GM12878 (cell line): ENCODE data around the gene TOMM20. TPM values are rescaled to one million over a fixed set of nuclear protein-coding genes. Genes with fewer than 3 reads are reported as not detected.
A peak's percentile ranks its signal among the peaks of the same experiment; 100 is the strongest.

ENCODE experiments used
- ATAC-seq: fragments of 200-7000 bp; cut with Tn5 transposase; 3 replicates; pipeline ENCODE4 v1.9.1; 2020; ENCODE audit warnings: mild to moderate bottlenecking, moderate library complexity
- BruUV-seq: library from RNA; stranded (reverse); fragments of 400-500 nt; replicated peaks from 2 replicates; lab custom pipeline; 2021; lab: Mats Ljungman, UMichigan
- CTCF ChIA-PET: fragments of 300-600 bp; sonication (Branson Sonifier 250); formaldehyde crosslinking; extraction: SDS; loops from one replicate; lab custom pipeline; 2021; ENCODE audit warnings: inconsistent platforms; lab: Yijun Ruan, JAX
- POLR2A ChIA-PET: fragments of 350-600 bp; formaldehyde crosslinking; extraction: SDS; loops from one replicate; lab custom pipeline; 2021; ENCODE audit warnings: inconsistent platforms; lab: Charles Lee
- RAD21 ChIA-PET: fragments of 300-600 bp; sonication (Branson Sonifier 250); formaldehyde crosslinking; loops from one replicate; lab custom pipeline; 2023; ENCODE audit warnings: antibody characterized with exemption; ENCODE audit not compliant: unreplicated experiment; lab: Charles Lee
- SMC1A ChIA-PET: fragments of 300-600 bp; sonication (Branson Sonifier 250); formaldehyde crosslinking; loops from one replicate; lab custom pipeline; 2023; ENCODE audit not compliant: unreplicated experiment, uncharacterized antibody; lab: Charles Lee
- DNase-seq: peaks from one replicate; pipeline ENCODE4 v3.0.0-alpha.2; 2011; ENCODE audit warnings: low read depth, low spot score
- FAIRE-seq: peaks from 3 replicates; lab custom pipeline; 2011; peaks lifted over from hg19 to GRCh38; lab: Jason Lieb, UNC
- H2AFZ ChIP-seq: 2 replicates; pipeline ENCODE4 v1.6.0; 2011; ENCODE audit warnings: low read depth, low read length, control low read depth; ENCODE audit not compliant: control insufficient read depth
- H3K27ac ChIP-seq: 2 replicates; pipeline ENCODE4 v1.5.1; 2011; ENCODE audit warnings: control low read depth; ENCODE audit not compliant: control insufficient read depth, insufficient read depth
- H3K27me3 ChIP-seq, 2 experiments: replicated peaks in 1 of 2; 2 replicates each; pipeline versions ENCODE4 v1.6.0 to v1.6.1; 2011; ENCODE audit warnings: low read length in 1 of 2; ENCODE audit not compliant: control insufficient read depth in 2 of 2, insufficient read depth in 2 of 2
- H3K36me3 ChIP-seq, 2 experiments: 2 replicates each; pipeline ENCODE4 v1.5.1; 2011; ENCODE audit warnings: low read length in 1 of 2; ENCODE audit not compliant: control insufficient read depth in 2 of 2, insufficient read depth in 2 of 2
- H3K4me1 ChIP-seq: 2 replicates; pipeline ENCODE4 v1.6.1; 2011; ENCODE audit warnings: mild to moderate bottlenecking, low read length, moderate library complexity, mixed read lengths; ENCODE audit not compliant: control insufficient read depth, insufficient read depth
- H3K4me2 ChIP-seq: 2 replicates; pipeline ENCODE4 v1.6.0; 2011; ENCODE audit warnings: control low read depth; ENCODE audit not compliant: control insufficient read depth, insufficient read depth
- H3K4me3 ChIP-seq: fragments of 200-600 bp; sonication (generic); 2 replicates; pipeline ENCODE4 v1.5.1; 2016
- H3K79me2 ChIP-seq: 2 replicates; pipeline ENCODE4 v1.6.0; 2011; ENCODE audit warnings: low read length; ENCODE audit not compliant: control insufficient read depth, insufficient read depth
- H3K9ac ChIP-seq: 2 replicates; pipeline ENCODE4 v1.8.0; 2011; ENCODE audit warnings: low read length, control low read depth, mixed read lengths; ENCODE audit not compliant: control insufficient read depth, insufficient read depth
- H3K9me3 ChIP-seq: replicated peaks from 3 replicates; pipeline ENCODE4 v1.5.1; 2011; ENCODE audit warnings: mild to moderate bottlenecking, low read length; ENCODE audit not compliant: control insufficient read depth, insufficient read depth
- H4K20me1 ChIP-seq: 2 replicates; pipeline ENCODE4 v1.6.0; 2011; ENCODE audit not compliant: control insufficient read depth, insufficient read depth
- BMI1 ChIP-seq: fragments of 450-650 bp; IDR thresholded peaks from 2 replicates; pipeline ENCODE4 v1.6.1; 2016; ENCODE audit warnings: mild to moderate bottlenecking, moderate library complexity, borderline replicate concordance
- JUNB ChIP-seq: IDR thresholded peaks from 2 replicates; pipeline ENCODE4 v1.6.1; 2016; ENCODE audit warnings: antibody characterized with exemption, mild to moderate bottlenecking
- POLR2AphosphoS5 ChIP-seq: IDR thresholded peaks from 2 replicates; pipeline ENCODE4 v1.6.1; 2011; ENCODE audit warnings: mild to moderate bottlenecking, low read length, inconsistent platforms
- RB1 ChIP-seq: fragments of 450-650 bp; formaldehyde crosslinking; IDR thresholded peaks from 2 replicates; pipeline ENCODE4 v1.6.1; 2017; ENCODE audit warnings: mild to moderate bottlenecking, borderline replicate concordance
- STAT3 ChIP-seq: IDR thresholded peaks from 2 replicates; pipeline ENCODE4 v1.6.1; 2011; ENCODE audit warnings: low read depth, low read length, improper control_type of control experiment
- WGBS: methylation state at CpG from one replicate; pipeline ENCODE4 v1.1.6; 2016; ENCODE audit warnings: low lambda C conversion rate; ENCODE audit not compliant: insufficient replicate concordance, insufficient coverage; ENCODE audit errors: missing lambda C conversion rate; 5-methylcytosine and 5-hydroxymethylcytosine counted together
- in situ Hi-C: fragments of 300-500 bp; cut with MboI; formaldehyde crosslinking; loops from 9 replicates; pipeline ENCODE4 v1.14.3; 2018; ENCODE audit warnings: mixed read lengths
- intact Hi-C: fragments of 100-400 bp; cut with micrococcal nuclease; formaldehyde crosslinking; loops from one replicate; pipeline ENCODE4 v1.14.2; 2022; ENCODE audit not compliant: unreplicated experiment
- polyA plus RNA-seq, 11 experiments: library from polyadenylated mRNA; depleted of rRNA in 4 of 11; unstranded in 6 of 11; stranded (reverse) in 5 of 11; fragments of >200 nt; fragmentation: Nextera tagmentation in 4 of 11; fragmentation: Illumina TruSeq in 1 of 11; extraction: Ambion mirVana in 4 of 11; extraction: Trizol in 1 of 11; gene quantifications; 1 replicate in 1 of 11; 2 replicates in 10 of 11; pipeline versions ENCODE4 v1.2.1 to v1.2.3, GENCODE V29; 2011 to 2016; ENCODE audit warnings: inconsistent platforms in 2 of 11, missing spikeins in 2 of 11, low read depth in 1 of 11
- total RNA-seq, 4 experiments: library from RNA; depleted of rRNA in 3 of 4; stranded (reverse); fragments of >200 nt in 3 of 4; fragmentation: Illumina TruSeq in 1 of 4; extraction: Trizol in 1 of 4; gene quantifications; 2 replicates each; pipeline versions ENCODE4 v1.2.1 to v1.2.3, GENCODE V29; 2013 to 2021
- TF ChIP-seq, protein P1 (sequence below): fragments of 450-650 bp; IDR thresholded peaks from 2 replicates; pipeline ENCODE4 v1.6.1; 2014; ENCODE audit warnings: mild to moderate bottlenecking
- TF ChIP-seq, protein P2 (sequence below): fragments of 150-350 bp; IDR thresholded peaks from 2 replicates; pipeline ENCODE4 v1.6.1; 2014; ENCODE audit warnings: mild to moderate bottlenecking, low read depth, low read length

The TOMM20 gene
- total and polyA plus RNA-seq, 10 of the 15 experiments (the other 5 are each of a cell fraction or from before 2014, with no cell fraction given) = 39.8 to 138 (median 70.1) TPM

GRCh38 chr1:235157150-235157549 lies 28.5 kb upstream of the TOMM20 start:
- FAIRE-seq = no peak
- in situ Hi-C loops = no loop called here
- Histone ChIP-seq H3K27ac (no peak overlapping the region), H3K36me3 (peaks cover 0 to 26% of the 10 kb centered on the region in 2 experiments; a peak in 2 of 4 replicates), H3K4me2 (peak overlapping the region; percentile 50; the same call in 1 of the 2 replicates), H3K79me2 (peaks cover 32% of the 10 kb centered on the region), H4K20me1 (no peaks in the 10 kb centered on the region), H3K9ac (no peak overlapping the region), H3K27me3 (no peaks in the 10 kb centered on the region), H2AFZ (no peak overlapping the region), H3K4me3 (no peak overlapping the region), H3K4me1 (peaks cover 3% of the 10 kb centered on the region; the same call in 1 of the 2 replicates), H3K9me3 (no peaks in the 10 kb centered on the region)
- DNase-seq = no peak
- SMC1A ChIA-PET = interaction anchor here (1.2 to 2.3 kb wide), 5 partner anchors 10 to 260 kb away, joined by 3 to 9 read pairs (median 6); no protein-coding TSS in a partner anchor
- 95% methylated on average over 4 of the region's 4 CpGs for WGBS
- CTCF ChIA-PET = interaction anchor here (0.6 to 2.3 kb wide), 9 partner anchors 10 to 834 kb away, joined by 3 to 6 read pairs (median 4); partner anchors contain the start of gene TOMM20
- RAD21 ChIA-PET = interaction anchor here (0.9 to 1.3 kb wide), 2 partner anchors 10 to 34 kb away, joined by 3 read pairs; no protein-coding TSS in a partner anchor
- TF ChIP-seq JUNB (no peak), STAT3 (no peak), POLR2AphosphoS5 (no peak), BMI1 (no peak), RB1 (no peak)
- TF ChIP-seq, protein P1, sequence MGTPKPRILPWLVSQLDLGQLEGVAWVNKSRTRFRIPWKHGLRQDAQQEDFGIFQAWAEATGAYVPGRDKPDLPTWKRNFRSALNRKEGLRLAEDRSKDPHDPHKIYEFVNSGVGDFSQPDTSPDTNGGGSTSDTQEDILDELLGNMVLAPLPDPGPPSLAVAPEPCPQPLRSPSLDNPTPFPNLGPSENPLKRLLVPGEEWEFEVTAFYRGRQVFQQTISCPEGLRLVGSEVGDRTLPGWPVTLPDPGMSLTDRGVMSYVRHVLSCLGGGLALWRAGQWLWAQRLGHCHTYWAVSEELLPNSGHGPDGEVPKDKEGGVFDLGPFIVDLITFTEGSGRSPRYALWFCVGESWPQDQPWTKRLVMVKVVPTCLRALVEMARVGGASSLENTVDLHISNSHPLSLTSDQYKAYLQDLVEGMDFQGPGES = no peak
- TF ChIP-seq, protein P2, sequence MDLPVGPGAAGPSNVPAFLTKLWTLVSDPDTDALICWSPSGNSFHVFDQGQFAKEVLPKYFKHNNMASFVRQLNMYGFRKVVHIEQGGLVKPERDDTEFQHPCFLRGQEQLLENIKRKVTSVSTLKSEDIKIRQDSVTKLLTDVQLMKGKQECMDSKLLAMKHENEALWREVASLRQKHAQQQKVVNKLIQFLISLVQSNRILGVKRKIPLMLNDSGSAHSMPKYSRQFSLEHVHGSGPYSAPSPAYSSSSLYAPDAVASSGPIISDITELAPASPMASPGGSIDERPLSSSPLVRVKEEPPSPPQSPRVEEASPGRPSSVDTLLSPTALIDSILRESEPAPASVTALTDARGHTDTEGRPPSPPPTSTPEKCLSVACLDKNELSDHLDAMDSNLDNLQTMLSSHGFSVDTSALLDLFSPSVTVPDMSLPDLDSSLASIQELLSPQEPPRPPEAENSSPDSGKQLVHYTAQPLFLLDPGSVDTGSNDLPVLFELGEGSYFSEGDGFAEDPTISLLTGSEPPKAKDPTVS = no peak
- intact Hi-C loops = no loop called here
- ATAC-seq = no peak
- POLR2A ChIA-PET = interaction anchor here (0.6 to 1.1 kb wide), 5 partner anchors 11 to 627 kb away, joined by 3 to 4 read pairs (median 3); no protein-coding TSS in a partner anchor
- BruUV-seq = no TSS peak
